ENCODE data around the gene MTM1. TPM values are rescaled to one million over a fixed set of nuclear protein-coding genes. Genes with fewer than 3 reads are reported as not detected.

The MTM1 gene
- total and polyA plus RNA-seq, 2 experiments from 2014 or later = 3.2 to 8.7 TPM

- TF ChIP-seq ZNF462 (CRISPR knock-in tag; IDR thresholded peaks at IDR 0.05) = no peak
- no peak for TF ChIP-seq ZNF331 (CRISPR knock-in tag; IDR thresholded peaks at IDR 0.05; ENCODE audit: low read depth)
- TF ChIP-seq STAT1 (IDR thresholded peaks at IDR 0.05; ENCODE audit: unreplicated experiment) = no peak
- TF ChIP-seq POLR2AphosphoS5 (IDR thresholded peaks at IDR 0.05; ENCODE audit: low read depth) = no peak
Measured at GRCh38 chrX:150594584-150594983, 26.2 kb downstream of the MTM1 start (continued).

DNA sequence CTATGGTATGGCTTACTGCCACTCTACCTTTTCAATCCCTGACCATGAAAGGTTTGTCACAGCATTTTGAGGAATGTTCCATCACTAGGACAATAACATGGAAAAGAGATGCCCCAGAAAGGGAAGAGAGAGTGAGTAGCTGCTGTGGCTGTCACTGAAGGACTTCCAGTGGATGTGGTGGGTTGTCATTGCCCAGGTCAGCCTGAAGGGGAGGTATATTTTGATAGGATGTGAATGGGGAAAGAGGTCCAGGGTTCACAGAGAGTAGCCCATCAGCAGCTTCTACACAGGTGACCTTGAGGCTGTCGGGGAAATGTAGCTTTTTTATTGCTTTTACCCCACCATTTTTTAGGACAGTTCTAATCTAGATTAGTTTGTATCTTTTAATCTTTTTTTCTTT lies 30.8 kb downstream of the MTM1 start:
- Histone ChIP-seq H3K4me3 (no peak overlapping the region), H3F3A (replicated peaks; ENCODE audit: low read depth) (no peaks in the 10 kb centered on the region), H3K4me2 (no peak overlapping the region), H4K20me1 (replicated peaks; ENCODE audit: insufficient read depth) (no peaks in the 10 kb centered on the region), H3K27ac (ENCODE audit: low read depth) (no peak overlapping the region), H3K4me1 (ENCODE audit: insufficient read depth) (no peaks in the 10 kb centered on the region), H3K79me2 (replicated peaks; ENCODE audit: insufficient read depth) (no peaks in the 10 kb centered on the region; the same call in 1 of the 2 replicates), H3K9me2 (ENCODE audit: insufficient read depth) (no peaks in the 10 kb centered on the region), H2AFZ (no peak overlapping the region), H3K27me3 (ENCODE audit: insufficient read depth) (no peaks in the 10 kb centered on the region), H3K36me3 (ENCODE audit: insufficient read depth) (no peaks in the 10 kb centered on the region)
- H3K4me3 Mint-ChIP-seq = no peak overlapping the region
- H3K27ac Mint-ChIP-seq = no peak overlapping the region
- H3K4me1 Mint-ChIP-seq = peaks cover 4% of the 10 kb centered on the region; the same call in 2 of the 3 replicates
- TF ChIP-seq ZNF331 (CRISPR knock-in tag; IDR thresholded peaks at IDR 0.05; ENCODE audit: low read depth) (no peak), CTCF (conservative IDR thresholded peaks at IDR 0.05; ENCODE audit: low read depth in 2 of 2) (peak in 1 of 2 experiments; percentile 12; a peak in 1 of 4 replicates)
- peaks cover 2% of the 10 kb centered on the region for H3K27me3 Mint-ChIP-seq (ENCODE audit: insufficient read depth, low read depth, poor library complexity)
- no peaks in the 10 kb centered on the region for H3K9me3 Mint-ChIP-seq
- H3K36me3 Mint-ChIP-seq (ENCODE audit: low read depth) = 0 out of 3 replicates have a peak, but pooled peaks cover 3% of the 10 kb centered on the region
- DNase-seq (ENCODE audit: low spot score) (peak; percentile 3), ATAC-seq (no peak; the same call in 2 of the 3 replicates)
